HepG2 (cell line): Measurements from ENCODE around the gene SYNDIG1. TPM values are rescaled to one million over a fixed set of nuclear protein-coding genes. Genes with fewer than 3 reads are reported as not detected.

ENCODE experiments used
- ATAC-seq: fragments of 200-7000 bp; cut with Tn5 transposase; 3 replicates; pipeline ENCODE4 v1.9.1; 2020; ENCODE audit warnings: mild to moderate bottlenecking, moderate library complexity
- BruUV-seq: library from RNA; stranded (reverse); fragments of 400-500 nt; replicated peaks from 2 replicates; lab custom pipeline; 2021; lab: Mats Ljungman, UMichigan
- CTCF ChIA-PET: fragments of 300-600 bp; formaldehyde crosslinking; extraction: SDS; loops from one replicate; lab custom pipeline; 2021; ENCODE audit warnings: low total read pairs, inconsistent platforms, low intra/inter-chr PET ratio; lab: Yijun Ruan, JAX
- POLR2A ChIA-PET: fragments of 350-600 bp; sonication (Branson Sonifier 250); formaldehyde crosslinking; loops from one replicate; lab custom pipeline; 2020; ENCODE audit warnings: antibody characterized with exemption, inconsistent platforms; lab: Yijun Ruan, JAX
- DNase-seq: peaks from one replicate; pipeline ENCODE4 v3.0.0-alpha.2; 2015; ENCODE audit warnings: low spot score
- FAIRE-seq: peaks from 3 replicates; lab custom pipeline; 2011; peaks lifted over from hg19 to GRCh38; lab: Jason Lieb, UNC
- H2AFZ ChIP-seq: one replicate; pipeline ENCODE4 v1.6.1; 2011; ENCODE audit warnings: low read length, inconsistent platforms
- H3K27ac ChIP-seq: fragments of 300-600 bp; 3 replicates; pipeline ENCODE4 v1.8.0; 2011; ENCODE audit warnings: mixed run types, mild to moderate bottlenecking, mixed read lengths, low read length, inconsistent platforms; ENCODE audit not compliant: insufficient read depth; ENCODE audit errors: extremely low read length
- H3K27me3 ChIP-seq, 2 experiments: fragments of 200-600 bp in 1 of 2; 2 replicates in 1 of 2; 3 replicates in 1 of 2; pipeline versions ENCODE4 v1.6.0 to v1.8.0; 2011; ENCODE audit warnings: low read length in 2 of 2, mild to moderate bottlenecking in 2 of 2, moderate library complexity in 2 of 2, inconsistent platforms in 1 of 2; ENCODE audit not compliant: insufficient read depth in 2 of 2, control insufficient read depth in 1 of 2
- H3K36me3 ChIP-seq, 2 experiments: fragments of 200-600 bp in 1 of 2; replicated peaks in 1 of 2; 2 replicates in 1 of 2; 3 replicates in 1 of 2; pipeline versions ENCODE4 v1.5.1 to v1.8.0; 2011; ENCODE audit warnings: low read length in 2 of 2, inconsistent platforms in 1 of 2; ENCODE audit not compliant: insufficient read depth in 2 of 2, control insufficient read depth in 1 of 2
- H3K4me1 ChIP-seq: 2 replicates; pipeline ENCODE4 v1.5.1; 2012; ENCODE audit warnings: low read length, inconsistent platforms; ENCODE audit not compliant: insufficient read depth
- H3K4me2 ChIP-seq: 2 replicates; pipeline ENCODE4 v1.6.0; 2011; ENCODE audit warnings: low read depth, low read length, inconsistent platforms
- H3K4me3 ChIP-seq, 3 experiments: fragments of 200-600 bp in 1 of 3; sonication (generic), shearing (Covaris generic) in 1 of 3; replicated peaks in 1 of 3; 2 replicates each; pipeline ENCODE4 v1.5.1; 2011 to 2016; ENCODE audit warnings: low read length in 3 of 3, inconsistent platforms in 2 of 3, low read depth in 2 of 3, mild to moderate bottlenecking in 2 of 3, control low read depth in 1 of 3, mixed read lengths in 1 of 3; ENCODE audit not compliant: insufficient read depth in 1 of 3
- H3K79me2 ChIP-seq: one replicate; pipeline ENCODE4 v1.6.1; 2011; ENCODE audit warnings: low read length, inconsistent platforms; ENCODE audit not compliant: insufficient read depth
- H3K9ac ChIP-seq: 2 replicates; pipeline ENCODE4 v1.6.0; 2011; ENCODE audit warnings: mild to moderate bottlenecking, low read depth, low read length, inconsistent platforms; ENCODE audit not compliant: insufficient read depth
- H3K9me3 ChIP-seq: 2 replicates; pipeline ENCODE4 v1.5.1; 2012; ENCODE audit warnings: mild to moderate bottlenecking, low read length
- H4K20me1 ChIP-seq: 2 replicates; pipeline ENCODE4 v1.6.0; 2011; ENCODE audit warnings: inconsistent platforms, mild to moderate bottlenecking, low read length, moderate library complexity; ENCODE audit not compliant: insufficient read depth
- CHD4 ChIP-seq: fragments of 200-600 bp; sonication (generic); IDR thresholded peaks from 2 replicates; pipeline ENCODE4 v1.7.0; 2017; ENCODE audit warnings: mild to moderate bottlenecking, low read length, borderline replicate concordance
- HDAC6 ChIP-seq: fragments of 200-600 bp; sonication (generic); IDR thresholded peaks from 2 replicates; pipeline ENCODE4 v1.7.0; 2017; ENCODE audit warnings: mild to moderate bottlenecking, antibody characterized with exemption, low read length, low read depth
- KAT8 ChIP-seq: IDR thresholded peaks from 2 replicates; pipeline ENCODE4 v1.6.1; 2016; ENCODE audit warnings: missing genetic modification reagents, missing compliant biosample characterization
- PHF21A ChIP-seq: sonication (generic); formaldehyde crosslinking; IDR thresholded peaks from 2 replicates; pipeline ENCODE4 v1.5.0; 2020; ENCODE audit warnings: mild to moderate bottlenecking, missing genetic modification reagents
- TAF1 ChIP-seq: sonication (generic); formaldehyde crosslinking; IDR thresholded peaks from 2 replicates; pipeline ENCODE4 v1.4.0; 2020; ENCODE audit warnings: missing genetic modification reagents
- ZBTB7B ChIP-seq: sonication (generic); formaldehyde crosslinking; IDR thresholded peaks from 2 replicates; pipeline ENCODE4 v1.4.0; 2020; ENCODE audit warnings: missing genetic modification reagents
- ZNF496 ChIP-seq: sonication (generic); formaldehyde crosslinking; IDR thresholded peaks from 2 replicates; pipeline ENCODE4 v1.8.1; 2023; ENCODE audit warnings: mild to moderate bottlenecking, moderate library complexity, missing genetic modification reagents; ENCODE audit not compliant: insufficient replicate concordance
- ZNF672 ChIP-seq: sonication (generic); formaldehyde crosslinking; IDR thresholded peaks from 2 replicates; pipeline ENCODE4 v1.8.1; 2022; ENCODE audit warnings: missing genetic modification reagents
- WGBS: methylation state at CpG from one replicate; pipeline ENCODE4 v1.1.6; 2017; ENCODE audit warnings: low lambda C conversion rate; 5-methylcytosine and 5-hydroxymethylcytosine counted together
- in situ Hi-C: cut with HindIII; loops from 2 replicates; pipeline ENCODE4 v1.10.0; 2017; ENCODE audit warnings: low pct_unique_long_range_greater_than_20kb; ENCODE audit not compliant: extremely low pct_ligation_motif_present
- intact Hi-C: fragments of 100-400 bp; cut with micrococcal nuclease; formaldehyde crosslinking; loops from one replicate; pipeline ENCODE4 v1.10.0; 2022; ENCODE audit not compliant: unreplicated experiment
- polyA plus RNA-seq, 8 experiments: library from polyadenylated mRNA; depleted of rRNA in 3 of 8; stranded (reverse) in 7 of 8; unstranded in 1 of 8; fragments of >200 nt; fragmentation: Illumina TruSeq in 4 of 8; extraction: Trizol in 4 of 8; gene quantifications; 2 replicates each; pipeline versions ENCODE4 v1.2.1 to v1.2.3, GENCODE V29; 2011 to 2016; ENCODE audit warnings: low read depth in 4 of 8, missing spikeins in 1 of 8, mixed read lengths in 1 of 8; ENCODE audit not compliant: insufficient read depth in 1 of 8
- total RNA-seq, 5 experiments: library from RNA; depleted of rRNA; stranded (reverse); fragments of >200 nt; fragmentation: Illumina TruSeq; extraction: Trizol; gene quantifications; 2 replicates each; pipeline ENCODE4 v1.2.3, GENCODE V29; 2016; ENCODE audit warnings: low read depth in 1 of 5
- TF ChIP-seq, protein P1 (sequence below), 2 experiments: sonication (generic) in 1 of 2; formaldehyde crosslinking in 1 of 2; IDR thresholded peaks; 2 replicates each; pipeline versions ENCODE4 v1.4.0 to v1.6.1; 2018 to 2020; ENCODE audit warnings: missing genetic modification reagents in 2 of 2, borderline replicate concordance in 1 of 2, low read depth in 1 of 2, mild to moderate bottlenecking in 1 of 2, missing biosample characterization in 1 of 2
- TF ChIP-seq, protein P2 (sequence below): IDR thresholded peaks from 2 replicates; pipeline ENCODE4 v1.6.1; 2016; ENCODE audit warnings: low read depth, control low read depth
- TF ChIP-seq, protein P3 (sequence below), 2 experiments: IDR thresholded peaks; 2 replicates each; pipeline ENCODE4 v1.6.1; 2011 to 2012; ENCODE audit warnings: low read length in 2 of 2, borderline replicate concordance in 1 of 2, low read depth in 1 of 2, mild to moderate bottlenecking in 1 of 2, moderate library complexity in 1 of 2
- TF ChIP-seq, protein P4 (sequence below): sonication (generic); formaldehyde crosslinking; IDR thresholded peaks from 2 replicates; pipeline ENCODE4 v1.8.0; 2022; ENCODE audit warnings: mild to moderate bottlenecking, missing genetic modification reagents; ENCODE audit not compliant: insufficient replicate concordance

Gene SYNDIG1
- total and polyA plus RNA-seq, 2 of the 13 experiments (the other 11 are each of a cell fraction or from before 2014, with no cell fraction given), result not detected

DNA sequence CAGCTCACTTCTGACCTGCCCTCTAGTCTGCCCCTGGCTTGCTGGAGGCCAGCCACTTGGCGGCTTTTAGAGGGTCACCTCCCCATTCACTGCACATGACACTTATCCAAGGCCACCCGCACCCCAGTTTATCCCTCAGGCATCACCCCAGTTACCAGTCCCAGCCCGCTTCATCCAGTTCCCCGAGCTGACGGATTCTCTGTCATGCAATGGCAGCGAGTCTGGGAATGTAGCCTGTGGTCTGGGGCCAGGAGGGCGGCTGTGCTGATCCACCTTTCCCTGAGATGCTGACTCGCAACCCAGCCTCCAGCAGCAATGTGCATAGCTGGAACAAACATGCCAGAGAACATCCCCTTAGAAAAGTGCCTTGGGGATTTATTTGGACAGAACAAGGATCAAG is 25.8 kb downstream of the SYNDIG1 start:
- POLR2A ChIA-PET, result no interaction called here
- no peak overlapping the region for H3K4me3 ChIP-seq
- DNase-seq (no peak), FAIRE-seq (no peak), ATAC-seq (no peak)
- intact Hi-C loops (no loop called here), in situ Hi-C loops (no loop called here)
- no TSS peak for BruUV-seq
- H3K27me3 ChIP-seq, result peaks cover 0 to 17% of the 10 kb centered on the region in 2 experiments; a peak in 2 of 5 replicates
- 13% methylated on average over 8 of the region's 8 CpGs for WGBS
- H2AFZ ChIP-seq, result no peak overlapping the region
- H3K27ac ChIP-seq, result no peak overlapping the region
- no peak overlapping the region for H3K4me2 ChIP-seq
- CTCF ChIA-PET, result no interaction called here
- H3K9ac ChIP-seq, result no peak overlapping the region
- H3K4me1 ChIP-seq, result no peaks in the 10 kb centered on the region
- no peaks in the 10 kb centered on the region for H3K36me3 ChIP-seq
- H3K79me2 ChIP-seq, result no peaks in the 10 kb centered on the region
- H4K20me1 ChIP-seq, result no peaks in the 10 kb centered on the region
- no peaks in the 10 kb centered on the region for H3K9me3 ChIP-seq
- TF ChIP-seq, protein P1, sequence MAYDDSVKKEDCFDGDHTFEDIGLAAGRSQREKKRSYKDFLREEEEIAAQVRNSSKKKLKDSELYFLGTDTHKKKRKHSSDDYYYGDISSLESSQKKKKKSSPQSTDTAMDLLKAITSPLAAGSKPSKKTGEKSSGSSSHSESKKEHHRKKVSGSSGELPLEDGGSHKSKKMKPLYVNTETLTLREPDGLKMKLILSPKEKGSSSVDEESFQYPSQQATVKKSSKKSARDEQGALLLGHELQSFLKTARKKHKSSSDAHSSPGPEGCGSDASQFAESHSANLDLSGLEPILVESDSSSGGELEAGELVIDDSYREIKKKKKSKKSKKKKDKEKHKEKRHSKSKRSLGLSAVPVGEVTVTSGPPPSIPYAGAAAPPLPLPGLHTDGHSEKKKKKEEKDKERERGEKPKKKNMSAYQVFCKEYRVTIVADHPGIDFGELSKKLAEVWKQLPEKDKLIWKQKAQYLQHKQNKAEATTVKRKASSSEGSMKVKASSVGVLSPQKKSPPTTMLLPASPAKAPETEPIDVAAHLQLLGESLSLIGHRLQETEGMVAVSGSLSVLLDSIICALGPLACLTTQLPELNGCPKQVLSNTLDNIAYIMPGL (CRISPR knock-in tag; IDR thresholded peaks at IDR 0.05; ENCODE audit: borderline replicate concordance in 1 of 2, low read depth in 1 of 2), result no peak
- TF ChIP-seq, protein P2, sequence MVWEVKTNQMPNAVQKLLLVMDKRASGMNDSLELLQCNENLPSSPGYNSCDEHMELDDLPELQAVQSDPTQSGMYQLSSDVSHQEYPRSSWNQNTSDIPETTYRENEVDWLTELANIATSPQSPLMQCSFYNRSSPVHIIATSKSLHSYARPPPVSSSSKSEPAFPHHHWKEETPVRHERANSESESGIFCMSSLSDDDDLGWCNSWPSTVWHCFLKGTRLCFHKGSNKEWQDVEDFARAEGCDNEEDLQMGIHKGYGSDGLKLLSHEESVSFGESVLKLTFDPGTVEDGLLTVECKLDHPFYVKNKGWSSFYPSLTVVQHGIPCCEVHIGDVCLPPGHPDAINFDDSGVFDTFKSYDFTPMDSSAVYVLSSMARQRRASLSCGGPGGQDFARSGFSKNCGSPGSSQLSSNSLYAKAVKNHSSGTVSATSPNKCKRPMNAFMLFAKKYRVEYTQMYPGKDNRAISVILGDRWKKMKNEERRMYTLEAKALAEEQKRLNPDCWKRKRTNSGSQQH (CRISPR knock-in tag), result no peak
- no peak for TF ChIP-seq CHD4
- TF ChIP-seq KAT8, result no peak
- no peak for TF ChIP-seq ZNF672 (CRISPR knock-in tag)
- TF ChIP-seq ZBTB7B (CRISPR knock-in tag), result no peak
- TF ChIP-seq, protein P3, sequence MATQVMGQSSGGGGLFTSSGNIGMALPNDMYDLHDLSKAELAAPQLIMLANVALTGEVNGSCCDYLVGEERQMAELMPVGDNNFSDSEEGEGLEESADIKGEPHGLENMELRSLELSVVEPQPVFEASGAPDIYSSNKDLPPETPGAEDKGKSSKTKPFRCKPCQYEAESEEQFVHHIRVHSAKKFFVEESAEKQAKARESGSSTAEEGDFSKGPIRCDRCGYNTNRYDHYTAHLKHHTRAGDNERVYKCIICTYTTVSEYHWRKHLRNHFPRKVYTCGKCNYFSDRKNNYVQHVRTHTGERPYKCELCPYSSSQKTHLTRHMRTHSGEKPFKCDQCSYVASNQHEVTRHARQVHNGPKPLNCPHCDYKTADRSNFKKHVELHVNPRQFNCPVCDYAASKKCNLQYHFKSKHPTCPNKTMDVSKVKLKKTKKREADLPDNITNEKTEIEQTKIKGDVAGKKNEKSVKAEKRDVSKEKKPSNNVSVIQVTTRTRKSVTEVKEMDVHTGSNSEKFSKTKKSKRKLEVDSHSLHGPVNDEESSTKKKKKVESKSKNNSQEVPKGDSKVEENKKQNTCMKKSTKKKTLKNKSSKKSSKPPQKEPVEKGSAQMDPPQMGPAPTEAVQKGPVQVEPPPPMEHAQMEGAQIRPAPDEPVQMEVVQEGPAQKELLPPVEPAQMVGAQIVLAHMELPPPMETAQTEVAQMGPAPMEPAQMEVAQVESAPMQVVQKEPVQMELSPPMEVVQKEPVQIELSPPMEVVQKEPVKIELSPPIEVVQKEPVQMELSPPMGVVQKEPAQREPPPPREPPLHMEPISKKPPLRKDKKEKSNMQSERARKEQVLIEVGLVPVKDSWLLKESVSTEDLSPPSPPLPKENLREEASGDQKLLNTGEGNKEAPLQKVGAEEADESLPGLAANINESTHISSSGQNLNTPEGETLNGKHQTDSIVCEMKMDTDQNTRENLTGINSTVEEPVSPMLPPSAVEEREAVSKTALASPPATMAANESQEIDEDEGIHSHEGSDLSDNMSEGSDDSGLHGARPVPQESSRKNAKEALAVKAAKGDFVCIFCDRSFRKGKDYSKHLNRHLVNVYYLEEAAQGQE (IDR thresholded peaks at IDR 0.05; ENCODE audit: borderline replicate concordance in 1 of 2, low read depth in 1 of 2, low read length in 2 of 2), result no peak
- TF ChIP-seq HDAC6, result no peak
- no peak for TF ChIP-seq TAF1 (CRISPR knock-in tag)
- TF ChIP-seq PHF21A (CRISPR knock-in tag), result no peak
- TF ChIP-seq ZNF496 (CRISPR knock-in tag), result no peak
- TF ChIP-seq, protein P4, sequence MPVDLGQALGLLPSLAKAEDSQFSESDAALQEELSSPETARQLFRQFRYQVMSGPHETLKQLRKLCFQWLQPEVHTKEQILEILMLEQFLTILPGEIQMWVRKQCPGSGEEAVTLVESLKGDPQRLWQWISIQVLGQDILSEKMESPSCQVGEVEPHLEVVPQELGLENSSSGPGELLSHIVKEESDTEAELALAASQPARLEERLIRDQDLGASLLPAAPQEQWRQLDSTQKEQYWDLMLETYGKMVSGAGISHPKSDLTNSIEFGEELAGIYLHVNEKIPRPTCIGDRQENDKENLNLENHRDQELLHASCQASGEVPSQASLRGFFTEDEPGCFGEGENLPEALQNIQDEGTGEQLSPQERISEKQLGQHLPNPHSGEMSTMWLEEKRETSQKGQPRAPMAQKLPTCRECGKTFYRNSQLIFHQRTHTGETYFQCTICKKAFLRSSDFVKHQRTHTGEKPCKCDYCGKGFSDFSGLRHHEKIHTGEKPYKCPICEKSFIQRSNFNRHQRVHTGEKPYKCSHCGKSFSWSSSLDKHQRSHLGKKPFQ, result no peak
